ENCODE measurements around the gene PLA2G2A. TPM values are rescaled to one million over a fixed set of nuclear protein-coding genes. Genes with fewer than 3 reads are reported as not detected.
"Not testable (repeated sequence)": the region's sequence is repeated elsewhere in the genome, so short reads cannot be mapped to it uniquely, and the experiment has no call there.

PLA2G2A gene
- total and polyA plus RNA-seq, 11 donors, result 2.8 to 539 (median 26.5) TPM

DNA sequence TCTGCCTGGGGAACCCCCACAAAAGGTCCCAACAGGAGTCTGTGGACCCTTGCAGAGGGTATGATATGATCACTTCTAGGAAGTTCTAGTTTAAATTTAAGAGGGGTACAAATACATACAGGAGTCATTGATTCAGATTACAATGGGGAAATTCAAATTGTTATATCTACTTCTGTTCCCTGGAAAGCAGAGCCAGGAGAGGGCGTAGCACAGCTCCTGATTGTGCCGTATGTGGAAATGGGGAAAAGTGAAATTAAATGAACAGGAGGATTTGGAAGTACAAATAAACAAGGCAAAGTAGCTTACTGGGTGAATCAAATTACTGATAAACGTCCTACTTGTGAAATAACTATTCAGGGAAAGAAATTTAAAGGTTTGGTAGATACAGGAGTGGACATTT, 19.4 kb upstream of the PLA2G2A start:
- ATAC-seq; H3K36me3 ChIP-seq; H3K9me3 ChIP-seq; intact Hi-C loops (cut with DNase I): not testable (repeated sequence)
- peaks cover 0 to 18% (median 0%) of the 10 kb centered on the region in 9 donors for H3K27me3 ChIP-seq
- TF ChIP-seq, protein P1, sequence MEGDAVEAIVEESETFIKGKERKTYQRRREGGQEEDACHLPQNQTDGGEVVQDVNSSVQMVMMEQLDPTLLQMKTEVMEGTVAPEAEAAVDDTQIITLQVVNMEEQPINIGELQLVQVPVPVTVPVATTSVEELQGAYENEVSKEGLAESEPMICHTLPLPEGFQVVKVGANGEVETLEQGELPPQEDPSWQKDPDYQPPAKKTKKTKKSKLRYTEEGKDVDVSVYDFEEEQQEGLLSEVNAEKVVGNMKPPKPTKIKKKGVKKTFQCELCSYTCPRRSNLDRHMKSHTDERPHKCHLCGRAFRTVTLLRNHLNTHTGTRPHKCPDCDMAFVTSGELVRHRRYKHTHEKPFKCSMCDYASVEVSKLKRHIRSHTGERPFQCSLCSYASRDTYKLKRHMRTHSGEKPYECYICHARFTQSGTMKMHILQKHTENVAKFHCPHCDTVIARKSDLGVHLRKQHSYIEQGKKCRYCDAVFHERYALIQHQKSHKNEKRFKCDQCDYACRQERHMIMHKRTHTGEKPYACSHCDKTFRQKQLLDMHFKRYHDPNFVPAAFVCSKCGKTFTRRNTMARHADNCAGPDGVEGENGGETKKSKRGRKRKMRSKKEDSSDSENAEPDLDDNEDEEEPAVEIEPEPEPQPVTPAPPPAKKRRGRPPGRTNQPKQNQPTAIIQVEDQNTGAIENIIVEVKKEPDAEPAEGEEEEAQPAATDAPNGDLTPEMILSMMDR (IDR thresholded peaks at IDR 0.05), result peak in 10 of 12 donors; percentile 7 to 54 (median 37)
- peak in 1 of 5 donors; percentile 41 for DNase-seq
- H3K4me3 ChIP-seq, result peak overlapping the region in 2 of 12 donors; percentile 4 to 11
- peaks cover 0 to 16% (median 0%) of the 10 kb centered on the region in 12 donors for H3K4me1 ChIP-seq
- peak overlapping the region in 7 of 12 donors; percentile 24 to 59 (median 49) for H3K27ac ChIP-seq
- WGBS, 4 donors, result 44 to 47% (median 46%) methylated on average over 3 of the region's 3 CpGs

DNA sequence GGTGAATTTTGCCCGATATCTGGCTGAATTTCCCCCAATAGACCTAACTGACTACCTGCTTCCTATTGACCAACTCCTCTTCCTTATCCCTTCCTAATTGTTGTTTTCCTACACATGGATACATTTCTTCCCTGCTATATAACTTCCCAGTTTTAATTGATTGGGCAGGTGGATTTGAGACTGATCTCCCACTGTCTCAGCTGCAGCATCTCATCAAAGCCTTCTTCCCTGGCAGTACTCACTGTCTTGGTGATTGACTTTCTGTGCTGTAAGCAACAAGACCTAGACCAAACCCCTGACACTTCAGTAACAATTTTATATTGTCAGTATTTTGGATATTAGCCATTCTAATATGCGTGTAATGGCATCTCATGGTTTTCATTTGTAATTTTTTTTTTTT, 11.3 kb upstream of the PLA2G2A start:
- WGBS, 4 donors, result 55 to 65% (median 63%) methylated on average over 2 of the region's 2 CpGs
- TF ChIP-seq, protein P1 (IDR thresholded peaks at IDR 0.05), result no peak
- TF ChIP-seq POLR2A (IDR thresholded peaks at IDR 0.05), result no peak
- Histone ChIP-seq H3K27ac (no peak overlapping the region), H3K4me1 (no peaks in the 10 kb centered on the region), H3K4me3 (no peak overlapping the region), H3K27me3 (peaks cover 0 to 17% (median 0%) of the 10 kb centered on the region in 9 donors), H3K9me3 (no peaks in the 10 kb centered on the region), H3K36me3 (no peaks in the 10 kb centered on the region)
- DNase-seq, result no peak
- intact Hi-C loops (cut with DNase I), result no loop called here
- no peak for ATAC-seq

DNA sequence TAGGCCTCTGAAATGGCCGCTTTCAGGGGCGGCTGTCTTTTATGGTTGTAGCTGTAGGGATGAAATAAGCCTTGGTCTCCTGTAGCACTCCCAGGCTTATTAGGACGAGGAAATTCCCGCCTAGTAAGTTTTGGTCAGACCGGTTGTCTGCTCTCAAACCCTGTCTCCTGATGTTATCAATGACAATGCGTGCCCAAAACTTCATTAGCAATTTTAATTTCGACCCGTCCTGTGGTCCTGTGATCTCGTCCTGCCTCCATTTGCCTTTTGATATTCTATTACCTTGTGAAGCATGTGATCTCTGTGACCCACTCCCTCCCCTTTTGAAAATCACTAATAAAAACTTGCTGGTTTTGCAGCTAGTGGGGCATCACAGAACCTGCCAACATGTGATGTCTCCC, 10.8 kb upstream of the PLA2G2A start:
- H3K9me3 ChIP-seq; H3K4me1 ChIP-seq; DNase-seq; H3K27ac ChIP-seq; intact Hi-C loops (cut with DNase I); ATAC-seq; H3K4me3 ChIP-seq; H3K36me3 ChIP-seq: not testable (repeated sequence)
- 39 to 65% (median 48%) methylated on average over 9 of the region's 9 CpGs for WGBS, 4 donors
- peaks cover 0 to 13% (median 0%) of the 10 kb centered on the region in 9 donors for H3K27me3 ChIP-seq

DNA sequence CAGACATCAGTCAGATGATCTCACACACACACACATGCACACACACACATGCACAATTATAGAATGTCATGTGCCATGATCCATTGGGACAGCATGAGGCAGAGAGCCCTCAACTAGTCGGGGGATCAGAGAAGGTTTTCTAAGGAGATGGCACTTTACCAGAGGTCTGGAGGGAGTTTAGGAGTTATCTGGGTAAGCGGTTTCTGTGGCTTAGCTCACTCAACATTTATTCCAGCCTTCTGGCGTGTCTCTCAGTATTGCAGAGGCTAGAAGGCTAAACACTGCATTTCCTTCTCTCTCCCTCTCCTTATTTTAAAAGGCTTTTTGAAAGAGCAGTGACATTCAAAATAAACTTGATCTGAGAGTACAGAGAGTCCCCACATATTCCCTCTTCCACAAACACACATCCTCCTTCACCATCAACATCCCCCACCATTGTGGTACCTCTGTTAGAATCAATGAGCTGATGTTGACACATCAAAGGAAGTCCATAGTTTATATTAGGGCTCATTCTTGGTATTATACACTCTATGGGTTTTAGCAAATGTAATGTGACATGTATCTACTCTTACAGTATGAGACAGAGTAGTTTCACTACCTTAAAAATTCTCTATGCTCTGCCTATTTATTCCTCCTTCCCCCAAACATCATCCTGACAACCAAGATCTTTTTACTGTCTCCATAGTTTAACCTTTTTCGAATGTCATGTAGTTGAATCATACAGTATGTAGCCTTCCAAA, 9.0 kb upstream of the PLA2G2A start:
- Histone ChIP-seq H3K36me3 (no peaks in the 10 kb centered on the region), H3K4me3 (no peak overlapping the region), H3K4me1 (no peaks in the 10 kb centered on the region), H3K27ac (peak overlapping the region in 2 of 12 donors; percentile 5 to 13), H3K9me3 (no peaks in the 10 kb centered on the region), H3K27me3 (peaks cover 0 to 8% (median 0%) of the 10 kb centered on the region in 9 donors)
- intact Hi-C loops (cut with DNase I), result no loop called here
- peak in 1 of 4 donors; percentile 22 for ATAC-seq
- TF ChIP-seq POLR2A (IDR thresholded peaks at IDR 0.05), result no peak
- TF ChIP-seq, protein P1 (IDR thresholded peaks at IDR 0.05), result no peak
- no peak for DNase-seq
- WGBS, 4 donors, result 55 to 71% (median 56%) methylated on average over 4 of the region's 4 CpGs
